Measurements from ENCODE around the gene DDIAS. TPM values are rescaled to one million over a fixed set of nuclear protein-coding genes. Genes with fewer than 3 reads are reported as not detected.

The DDIAS gene
- total and polyA plus RNA-seq, 10 donors: 1.5 to 11.1 (median 7.3) TPM

GRCh38 chr11:82867495-82868082 lies 33.9 kb upstream of the DDIAS start:
- Histone ChIP-seq H3K27me3 (replicated peaks in 1 of 7) (peaks cover 0 to 8% (median 0%) of the 10 kb centered on the region in 7 donors), H3K4me3 (no peak overlapping the region), H3K9me3 (no peaks in the 10 kb centered on the region), H3K27ac (peak overlapping the region in 1 of 8 donors; percentile 39), H3K36me3 (no peaks in the 10 kb centered on the region), H3K4me1 (peaks cover 0 to 48% (median 10%) of the 10 kb centered on the region in 6 donors)
- intact Hi-C loops (cut with DNase I; ENCODE audit: low total_unique reads): loop anchor here (5.0 kb wide), 1 partner anchor 35 kb away; the partner anchor contains the start of genes DDIAS and PRCP
- 12 to 20% (median 15%) methylated on average over 10 of the region's 10 CpGs for WGBS, 5 donors
- no peak for TF ChIP-seq POLR2A (IDR thresholded peaks at IDR 0.05)
- TF ChIP-seq POLR2AphosphoS5 (IDR thresholded peaks at IDR 0.05): no peak
- TF ChIP-seq CTCF (IDR thresholded peaks at IDR 0.05 in 8 of 11, conservative IDR thresholded peaks at IDR 0.05 in 3 of 11): peak; percentile 49 to 83 (median 68)
- DNase-seq: peak; percentile 62

- no peaks in the 10 kb centered on the region for H3K36me3 ChIP-seq
- peaks cover 0 to 8% (median 0%) of the 10 kb centered on the region in 7 donors for H3K27me3 ChIP-seq (replicated peaks in 1 of 7)
- DNase-seq: no peak
- H3K4me3 ChIP-seq: no peak overlapping the region
- H3K9me3 ChIP-seq: no peaks in the 10 kb centered on the region
- peak overlapping the region in 2 of 8 donors; percentile 8 to 13 for H3K27ac ChIP-seq
- peaks cover 0 to 44% (median 14%) of the 10 kb centered on the region in 6 donors for H3K4me1 ChIP-seq
- no peak for TF ChIP-seq CTCF (IDR thresholded peaks at IDR 0.05 in 8 of 11, conservative IDR thresholded peaks at IDR 0.05 in 3 of 11)
- no peak for TF ChIP-seq POLR2AphosphoS5 (IDR thresholded peaks at IDR 0.05)
- TF ChIP-seq POLR2A (IDR thresholded peaks at IDR 0.05): no peak
- intact Hi-C loops (cut with DNase I; ENCODE audit: low total_unique reads): loop anchor here (5.0 kb wide), 1 partner anchor 33 kb away; the partner anchor contains the start of genes DDIAS and PRCP
Observed at GRCh38 chr11:82869657-82870056, 31.9 kb upstream of the DDIAS start.

- WGBS, 5 donors: 96 to 100% (median 98%) methylated on average over 2 of the region's 2 CpGs
- Histone ChIP-seq H3K4me3 (no peak overlapping the region), H3K4me1 (peaks cover 0 to 47% (median 15%) of the 10 kb centered on the region in 6 donors), H3K36me3 (no peaks in the 10 kb centered on the region), H3K9me3 (peaks cover 0 to 3% (median 0%) of the 10 kb centered on the region in 8 donors), H3K27ac (no peak overlapping the region), H3K27me3 (replicated peaks in 1 of 7) (peaks cover 0 to 8% (median 0%) of the 10 kb centered on the region in 7 donors)
- TF ChIP-seq CTCF (IDR thresholded peaks at IDR 0.05 in 8 of 11, conservative IDR thresholded peaks at IDR 0.05 in 3 of 11) (no peak), POLR2AphosphoS5 (IDR thresholded peaks at IDR 0.05) (no peak), POLR2A (IDR thresholded peaks at IDR 0.05) (no peak)
- intact Hi-C loops (cut with DNase I; ENCODE audit: low total_unique reads): no loop called here
- DNase-seq: no peak
Observed at GRCh38 chr11:82871646-82872045, 29.9 kb upstream of the DDIAS start.

- H3K9me3 ChIP-seq: peaks cover 0 to 10% (median 5%) of the 10 kb centered on the region in 8 donors
- peaks cover 0 to 8% (median 0%) of the 10 kb centered on the region in 7 donors for H3K27me3 ChIP-seq (replicated peaks in 1 of 7)
- no peak for DNase-seq
- H3K36me3 ChIP-seq: no peaks in the 10 kb centered on the region
- WGBS, 5 donors: 87 to 96% (median 96%) methylated on average over 7 of the region's 7 CpGs
- no peak overlapping the region for H3K4me3 ChIP-seq
- peaks cover 0 to 42% (median 12%) of the 10 kb centered on the region in 6 donors for H3K4me1 ChIP-seq
- intact Hi-C loops (cut with DNase I; ENCODE audit: low total_unique reads): no loop called here
- no peak overlapping the region for H3K27ac ChIP-seq
- no peak for TF ChIP-seq CTCF (IDR thresholded peaks at IDR 0.05 in 8 of 11, conservative IDR thresholded peaks at IDR 0.05 in 3 of 11)
- no peak for TF ChIP-seq POLR2A (IDR thresholded peaks at IDR 0.05)
- TF ChIP-seq POLR2AphosphoS5 (IDR thresholded peaks at IDR 0.05): no peak
Observed at GRCh38 chr11:82872377-82873150, 29.0 kb upstream of the DDIAS start.
